IMR-90 (cell line): ENCODE results near the gene MAMDC4.

Source experiments
- BHLHE40 ChIP-seq: fragments of 150-350 bp; IDR thresholded peaks from 2 replicates; pipeline ENCODE4 v1.6.1; 2016; ENCODE audit warnings: mild to moderate bottlenecking, low read depth, low read length
- CTCF ChIP-seq: conservative IDR thresholded peaks from 2 replicates; pipeline ENCODE4 v1.5.1; 2012; ENCODE audit warnings: mild to moderate bottlenecking, low read depth, low read length, improper control_type of control experiment
- MAZ ChIP-seq: IDR thresholded peaks from 2 replicates; pipeline ENCODE4 v1.6.1; 2012; ENCODE audit warnings: low read depth, mild to moderate bottlenecking, low read length, improper control_type of control experiment, moderate library complexity, borderline replicate concordance
- MXI1 ChIP-seq: IDR thresholded peaks from 2 replicates; pipeline ENCODE4 v1.6.1; 2012; ENCODE audit warnings: low read depth, mild to moderate bottlenecking, low read length, moderate library complexity, borderline replicate concordance
- POLR2A ChIP-seq: IDR thresholded peaks from 2 replicates; pipeline ENCODE4 v1.6.1; 2012; ENCODE audit warnings: mild to moderate bottlenecking, low read depth, low read length
- RAD21 ChIP-seq: IDR thresholded peaks from 2 replicates; pipeline ENCODE4 v1.6.1; 2012; ENCODE audit warnings: low read length, improper control_type of control experiment
- RFX5 ChIP-seq: IDR thresholded peaks from 2 replicates; pipeline ENCODE4 v1.8.0; 2012; ENCODE audit warnings: low read depth, mild to moderate bottlenecking, low read length, moderate library complexity
- USF2 ChIP-seq: fragments of 150-350 bp; IDR thresholded peaks from 2 replicates; pipeline ENCODE4 v1.6.1; 2017; ENCODE audit warnings: mild to moderate bottlenecking, antibody characterized with exemption, low read length, low read depth

- no peak for TF ChIP-seq POLR2A
- no peak for TF ChIP-seq CTCF
- no peak for TF ChIP-seq MAZ
- TF ChIP-seq USF2 = no peak
- no peak for TF ChIP-seq RAD21
- TF ChIP-seq MXI1 = no peak
- no peak for TF ChIP-seq RFX5
- no peak for TF ChIP-seq BHLHE40
Measured at GRCh38 chr9:136808806-136809158, 43.4 kb upstream of the MAMDC4 start.
